GF-D8 (cell line): ENCODE measurements around the gene ZNF341.

Experiments
- DNase-seq: peaks from one replicate; lab custom pipeline; 2025; lab: John Stamatoyannopoulos, UW

Gene ZNF341

DNA sequence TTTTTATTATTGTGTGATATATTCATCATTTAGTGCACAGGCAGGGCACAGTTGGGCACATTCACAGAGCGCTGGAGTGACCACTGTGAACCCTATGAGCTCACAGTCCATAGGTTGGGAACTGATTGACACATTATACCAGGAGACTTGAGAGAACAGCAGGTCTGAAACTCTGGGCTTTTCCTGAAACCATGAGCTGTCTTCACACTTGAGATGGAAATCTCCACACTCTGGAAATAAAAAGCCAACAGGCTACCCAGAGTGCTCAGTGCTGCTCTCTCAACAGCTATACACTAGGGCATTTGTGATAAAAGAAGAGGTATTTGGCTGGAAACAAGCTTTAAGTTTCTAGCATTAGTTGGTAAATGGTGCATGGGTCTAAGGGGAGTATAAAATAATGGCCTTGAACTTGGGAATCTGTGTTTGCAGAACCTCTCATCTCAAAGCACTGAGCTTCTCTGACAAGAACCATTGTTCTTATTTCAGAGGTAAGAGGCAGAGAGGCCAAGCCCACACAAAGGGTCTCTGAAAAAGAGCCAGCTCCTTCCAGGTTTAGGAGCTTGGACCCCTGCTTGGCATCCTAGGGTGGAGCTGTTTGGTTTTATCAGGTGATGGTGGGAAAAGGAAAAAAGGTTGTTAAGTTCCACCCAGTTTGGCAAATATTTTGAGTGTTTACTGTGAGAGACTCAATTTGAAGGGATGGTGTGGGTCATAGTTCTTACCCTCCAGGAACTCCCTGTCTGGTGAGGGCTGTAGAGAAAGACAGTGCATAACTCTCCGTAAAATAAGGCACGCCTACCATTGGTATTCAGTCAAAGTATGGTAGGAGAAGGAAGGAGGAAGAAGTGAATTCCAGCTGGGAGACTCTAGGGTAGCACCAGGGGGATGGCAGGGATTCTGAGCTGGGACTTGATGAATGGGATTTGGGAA is 93.8 kb downstream of the ZNF341 start:
- no peak for DNase-seq

DNA sequence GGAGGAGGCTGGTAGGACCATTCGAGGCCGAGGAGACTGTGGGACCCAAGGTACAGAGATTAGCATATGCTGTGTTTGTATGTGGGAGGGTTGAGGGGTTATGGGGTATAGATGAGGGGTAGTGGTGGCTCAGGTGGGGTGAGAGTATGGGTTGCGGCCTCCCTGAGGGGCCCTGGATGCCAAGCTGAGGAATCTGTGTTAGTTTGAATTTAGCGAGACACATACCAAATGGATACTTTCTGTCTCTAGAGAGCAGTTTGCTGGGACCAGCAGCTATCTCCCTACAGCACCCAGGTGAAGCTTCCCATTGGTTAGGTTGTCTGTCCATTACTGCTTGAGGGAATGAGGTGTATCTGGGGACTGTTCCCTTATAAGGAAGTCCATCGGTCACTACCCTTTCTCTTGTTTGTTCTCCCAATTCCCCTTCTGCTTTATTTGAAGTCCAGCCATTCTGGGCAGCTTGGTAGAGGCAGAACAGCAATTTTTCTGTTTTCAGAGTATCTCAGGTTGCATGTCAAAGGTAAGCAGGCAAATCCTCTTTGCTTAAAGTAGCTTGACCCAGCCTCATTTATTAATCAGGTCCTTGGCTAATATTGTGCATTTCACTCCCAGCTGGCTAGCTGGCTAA is 94.6 kb downstream of the ZNF341 start:
- no peak for DNase-seq

DNA sequence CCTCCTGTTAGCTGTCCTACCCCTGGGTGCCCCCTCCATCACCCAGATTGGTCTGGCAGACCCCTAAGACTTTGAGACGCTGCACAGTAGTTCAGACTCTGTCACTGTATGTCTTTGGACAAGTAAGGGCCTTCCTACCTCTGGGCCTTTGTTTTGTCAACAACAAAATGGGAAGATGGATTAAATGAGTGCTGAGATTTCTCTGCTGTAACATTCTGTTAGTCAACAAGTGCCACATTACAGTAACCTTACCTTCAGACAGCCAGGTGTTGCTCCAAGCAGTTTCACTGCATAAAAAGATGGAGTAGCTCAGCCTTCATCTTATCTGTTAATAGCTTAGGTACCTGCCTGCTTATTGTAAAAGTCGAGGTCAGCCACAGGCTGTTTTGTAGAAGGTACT is 95.3 kb downstream of the ZNF341 start:
- DNase-seq, result no peak

DNA sequence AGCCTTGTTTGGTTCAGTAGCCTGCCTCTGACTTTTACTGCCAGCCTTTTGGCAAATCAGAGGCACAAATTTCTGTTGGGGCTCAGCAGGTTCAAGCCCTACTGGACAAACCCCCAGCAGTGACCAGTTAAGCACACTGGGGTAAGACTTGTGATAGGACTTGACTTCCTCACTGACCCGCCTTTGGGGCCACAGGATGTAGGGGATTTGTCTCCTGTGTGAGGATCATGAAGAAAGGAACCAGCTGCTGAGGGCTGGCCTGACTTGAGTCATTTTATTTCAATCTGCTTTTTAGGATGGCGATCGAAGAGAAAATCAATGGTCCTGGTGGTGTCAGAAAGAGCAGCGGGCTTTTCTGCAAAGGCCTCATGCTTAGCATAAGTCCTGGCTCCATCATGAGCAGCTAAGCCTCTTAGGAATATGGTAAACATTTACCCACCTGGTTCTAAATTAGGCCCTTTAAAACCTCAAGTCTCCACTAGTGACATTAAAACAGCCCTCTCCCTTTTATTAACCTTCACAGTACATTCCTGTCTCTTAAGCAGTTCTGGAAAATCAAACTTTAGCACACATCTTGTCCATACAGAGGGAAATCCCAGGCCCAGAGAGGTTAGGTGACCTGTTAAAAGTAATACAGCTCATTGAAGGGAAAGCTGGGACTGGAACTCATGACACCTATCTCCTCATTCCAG is 96.0 kb downstream of the ZNF341 start:
- no peak for DNase-seq

DNA sequence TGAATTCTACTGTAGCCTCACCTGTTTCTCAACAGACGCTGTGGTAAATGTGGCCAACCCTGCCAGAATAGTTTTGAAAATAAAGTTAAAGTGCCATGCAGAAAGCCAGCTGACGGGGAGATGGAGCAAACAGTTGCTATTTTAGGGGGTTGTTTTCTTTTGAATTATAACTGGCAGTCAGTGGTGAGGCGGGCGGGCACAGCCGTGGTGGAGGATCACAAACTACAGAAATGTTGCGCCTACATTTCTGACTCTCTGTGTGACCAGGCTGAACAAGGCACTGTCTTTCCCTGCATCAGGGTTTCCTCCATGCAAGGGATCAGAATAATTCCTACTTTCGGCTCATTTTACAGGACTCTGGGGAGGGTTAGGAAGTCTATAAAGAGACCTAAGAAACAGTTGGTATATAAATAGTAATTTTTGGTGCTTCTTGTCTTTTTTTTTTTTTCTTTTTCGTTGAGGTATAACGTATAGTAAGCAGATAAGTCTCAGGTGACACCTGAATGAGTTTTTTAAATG is 96.6 kb downstream of the ZNF341 start:
- DNase-seq, result no peak

DNA sequence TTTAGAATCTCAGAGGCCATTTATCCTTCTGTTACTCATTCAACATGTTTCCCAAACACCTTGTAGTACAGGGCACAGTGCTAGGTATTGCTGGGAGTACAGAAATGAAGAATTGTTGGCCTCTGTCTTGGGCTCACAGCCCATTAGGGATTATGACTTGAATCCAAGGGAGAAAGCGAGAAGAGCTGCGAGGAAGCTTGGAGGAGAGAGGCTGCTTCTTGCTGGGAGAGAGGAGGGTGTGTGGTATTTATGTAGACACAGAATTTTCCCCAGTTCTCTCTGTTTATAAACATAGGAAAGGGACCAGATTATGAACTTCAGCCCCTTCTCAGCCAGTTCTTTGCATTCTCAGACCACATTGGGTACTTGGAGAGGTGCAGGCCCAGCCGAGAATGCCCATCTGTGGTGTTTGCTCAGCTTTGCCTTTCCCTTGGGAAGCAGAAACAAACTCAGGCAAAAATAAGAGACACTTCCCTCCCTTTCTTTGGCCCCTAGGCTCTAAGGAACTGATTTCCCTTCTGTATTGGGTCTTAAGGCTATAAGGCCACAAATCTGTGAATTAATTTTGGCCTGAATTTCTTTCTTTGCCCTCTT is 97.3 kb downstream of the ZNF341 start:
- no peak for DNase-seq

DNA sequence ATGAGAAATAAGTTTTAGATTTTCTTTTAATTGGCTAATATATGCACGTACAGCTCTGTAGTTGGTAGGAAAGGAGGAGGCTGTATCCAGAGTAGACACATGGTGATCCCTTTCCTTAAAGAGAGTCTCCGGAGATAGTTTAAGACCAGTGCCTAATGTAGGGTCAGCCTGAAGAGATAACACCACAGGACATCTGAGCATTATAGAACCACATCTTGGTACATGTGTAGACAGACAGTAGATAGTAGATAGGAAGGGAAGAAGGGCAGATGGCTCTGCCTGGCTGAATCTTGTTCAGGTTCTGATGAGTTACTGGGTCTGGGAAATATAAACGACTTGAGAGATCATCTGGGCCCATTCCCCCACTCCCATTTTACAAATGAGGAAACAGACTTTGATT is 97.8 kb downstream of the ZNF341 start:
- DNase-seq, result no peak

DNA sequence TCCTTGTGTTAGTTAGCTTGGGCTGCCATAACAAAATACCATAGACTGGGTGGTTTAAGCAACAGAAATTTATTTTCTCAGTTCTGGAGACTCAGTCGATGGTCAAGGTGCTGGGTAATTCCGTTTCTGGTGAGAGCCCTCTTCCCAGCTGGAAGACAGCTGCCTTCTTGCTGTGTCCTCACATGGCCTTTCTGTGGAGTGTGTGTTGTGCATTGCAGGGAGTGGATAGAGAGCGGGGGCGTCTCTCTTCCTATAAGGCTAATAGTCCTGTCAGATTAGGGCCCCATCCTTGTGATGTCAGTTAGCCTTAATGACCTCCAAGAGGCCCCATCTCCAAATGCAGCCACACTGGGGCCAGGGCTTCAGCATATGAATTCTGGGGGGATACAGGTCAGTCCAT is 98.6 kb downstream of the ZNF341 start:
- DNase-seq, result no peak

DNA sequence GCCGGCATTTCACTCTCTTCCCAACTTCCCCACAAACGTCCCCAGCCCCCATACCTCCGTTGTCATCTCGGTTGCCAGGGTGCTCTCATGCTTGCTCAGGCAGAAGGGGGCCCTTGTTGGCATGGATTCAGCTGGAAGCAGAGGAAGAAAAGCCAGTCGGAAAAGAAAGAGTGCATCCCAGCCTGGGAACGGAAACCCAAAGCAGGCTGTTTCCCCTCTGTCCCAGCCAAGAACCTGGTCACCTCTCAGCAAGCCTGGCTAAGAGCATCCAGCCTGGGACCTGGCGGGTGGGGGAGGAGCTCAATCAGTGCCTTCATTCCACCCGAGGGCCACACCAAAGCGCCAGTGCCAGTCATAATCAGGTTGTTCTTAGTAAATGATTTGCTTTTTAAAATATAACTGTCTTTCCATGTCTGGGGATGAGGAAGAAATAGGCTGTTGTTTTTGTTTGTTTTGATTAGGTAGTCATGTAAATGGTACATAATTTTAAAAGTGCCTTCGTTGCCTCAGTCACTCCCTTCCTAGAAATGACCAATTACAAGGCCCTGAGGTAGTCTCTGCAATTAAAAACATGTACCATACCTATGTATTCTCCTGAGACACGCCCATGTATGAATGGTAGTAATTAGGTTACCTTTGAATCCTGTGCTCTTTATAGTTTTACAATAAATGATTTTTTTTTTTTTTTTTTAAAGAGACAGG is 100.5 kb downstream of the ZNF341 start:
- no peak for DNase-seq

DNA sequence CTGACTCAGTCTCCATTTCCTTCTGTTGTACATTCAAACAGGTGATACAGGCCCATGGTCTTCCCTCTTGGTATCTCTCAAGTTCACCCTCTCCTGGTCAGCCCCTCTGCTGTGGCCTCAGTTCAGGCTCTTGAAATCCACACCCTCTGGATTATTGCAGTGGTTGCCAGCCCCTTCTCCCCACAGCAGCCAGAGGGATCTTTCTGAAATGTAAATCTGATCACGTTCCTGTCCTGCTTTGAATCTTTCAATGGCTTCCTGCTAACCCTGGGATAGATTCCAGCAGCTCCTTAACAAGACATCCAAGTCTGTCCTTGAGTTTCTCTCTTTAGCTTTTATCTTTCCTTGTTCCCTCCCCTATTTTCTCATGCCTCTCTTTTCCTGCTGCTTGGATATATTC is 101.5 kb downstream of the ZNF341 start:
- no peak for DNase-seq

DNA sequence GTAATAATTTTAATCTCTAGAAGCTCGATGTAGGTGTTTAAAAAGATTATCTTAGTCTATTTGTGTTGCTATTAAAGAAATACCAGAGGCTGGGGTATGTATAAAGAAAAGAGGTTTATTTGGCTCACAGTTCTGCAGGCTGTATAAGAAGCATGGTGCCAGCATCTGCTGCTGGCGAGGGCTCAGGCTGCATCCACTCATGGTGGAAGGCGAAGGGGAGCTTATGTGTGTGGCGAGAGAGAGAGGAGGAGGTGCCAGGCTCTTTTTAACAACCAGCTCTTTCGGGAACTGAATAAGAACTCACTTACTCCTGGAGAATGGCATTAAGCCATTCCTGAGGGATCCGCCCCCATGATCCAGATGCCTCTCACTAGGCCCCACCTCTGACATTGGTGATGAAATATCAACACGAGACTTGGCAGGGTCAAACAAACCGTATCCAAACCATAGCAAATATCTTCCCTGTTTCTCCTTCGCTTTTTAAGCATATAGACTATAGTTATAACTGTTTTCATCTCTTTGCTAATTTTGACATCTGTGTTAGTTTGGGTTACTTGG is 103.9 kb downstream of the ZNF341 start:
- DNase-seq, result no peak

DNA sequence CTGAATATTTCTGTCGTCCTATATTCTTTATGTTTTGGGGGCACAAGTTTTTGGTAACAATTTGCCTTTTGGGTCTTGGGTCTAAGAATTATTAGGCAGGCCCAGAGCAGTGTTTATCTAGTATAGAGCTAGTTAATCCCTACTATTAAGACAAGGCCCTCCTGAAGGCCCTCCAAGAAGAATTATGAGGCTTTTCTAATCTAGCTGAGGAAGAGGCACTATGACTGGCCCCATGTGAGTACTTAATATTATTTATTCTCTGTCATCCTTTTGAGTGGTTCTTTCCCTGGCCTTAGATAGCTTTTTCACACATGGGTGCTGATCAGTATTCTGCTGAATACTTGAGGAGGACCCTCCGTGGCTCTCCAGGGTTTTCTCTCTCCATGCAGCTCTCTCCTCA is 104.5 kb downstream of the ZNF341 start:
- no peak for DNase-seq

DNA sequence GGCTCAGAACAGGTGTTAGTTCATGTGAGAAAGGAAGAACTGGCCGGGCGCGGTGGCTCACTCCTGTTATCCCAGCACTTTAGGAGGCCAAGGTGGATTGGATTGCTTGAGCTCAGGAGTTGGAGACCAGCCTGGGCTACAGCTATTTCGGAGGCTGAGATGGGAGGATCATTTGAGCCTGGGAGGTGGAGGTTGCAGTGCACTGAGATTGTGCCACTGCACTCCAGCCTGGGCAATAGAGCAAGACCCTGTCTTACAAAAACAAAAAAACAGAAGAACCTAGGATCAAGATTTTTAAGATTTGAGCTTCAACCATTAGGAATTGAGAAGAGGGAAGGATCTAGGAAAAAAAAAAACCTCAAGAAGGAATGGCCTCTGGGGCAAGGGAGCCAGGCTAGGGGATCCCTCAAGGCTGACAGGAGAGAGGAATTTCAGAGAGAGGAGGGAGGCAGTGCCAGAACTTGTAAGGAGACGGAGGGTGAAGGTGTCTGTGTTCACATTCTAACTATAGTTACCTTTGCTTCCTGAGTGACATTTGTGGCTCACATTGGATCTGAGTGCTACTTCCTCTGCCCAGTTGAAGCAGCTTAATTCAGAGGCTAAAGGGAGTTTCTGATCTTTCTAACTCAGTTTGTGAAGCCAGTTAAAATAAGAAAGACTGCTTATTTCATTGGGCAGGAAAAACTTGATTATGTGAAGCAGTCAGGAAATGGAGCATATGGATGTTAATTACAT is 105.5 kb downstream of the ZNF341 start:
- DNase-seq, result no peak

DNA sequence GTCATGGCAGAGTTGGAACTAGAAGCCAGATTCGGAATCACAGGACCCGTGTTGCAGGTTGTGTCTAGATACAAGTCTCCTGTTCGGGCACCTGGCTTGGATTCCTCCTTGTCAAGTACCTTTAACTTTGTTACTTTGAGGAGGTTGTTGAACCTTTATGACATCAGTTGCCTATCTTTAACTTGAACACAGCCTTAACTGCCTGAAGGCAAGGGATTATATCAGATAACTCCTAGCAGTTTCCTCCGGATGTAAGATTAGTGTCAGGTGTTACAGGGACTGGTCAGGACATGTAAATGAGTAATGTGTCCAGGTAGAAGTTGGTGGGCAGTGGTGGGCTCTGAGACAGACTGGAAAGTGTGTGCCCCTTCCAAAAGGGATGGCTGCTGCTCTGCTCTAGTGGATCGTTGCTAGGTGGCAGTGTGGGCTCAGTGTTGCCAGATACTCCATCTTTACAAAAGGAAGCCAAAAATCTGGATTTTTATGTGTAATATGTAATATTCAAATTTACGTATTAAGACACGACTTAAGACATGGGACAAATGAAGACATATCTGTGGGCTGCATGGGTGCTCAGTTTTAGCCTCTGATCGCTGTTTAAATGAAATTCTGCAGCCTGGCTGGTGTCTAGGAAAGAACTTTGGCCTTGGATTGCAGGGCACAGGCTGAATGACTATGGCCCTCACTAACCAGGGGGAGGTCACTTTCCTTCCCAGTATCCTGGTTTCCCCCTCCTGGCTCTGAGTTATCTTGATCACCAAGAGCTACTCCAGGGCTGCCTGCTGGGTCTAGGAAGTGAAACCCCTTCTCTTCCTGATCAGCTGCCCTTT is 106.5 kb downstream of the ZNF341 start:
- DNase-seq, result no peak

DNA sequence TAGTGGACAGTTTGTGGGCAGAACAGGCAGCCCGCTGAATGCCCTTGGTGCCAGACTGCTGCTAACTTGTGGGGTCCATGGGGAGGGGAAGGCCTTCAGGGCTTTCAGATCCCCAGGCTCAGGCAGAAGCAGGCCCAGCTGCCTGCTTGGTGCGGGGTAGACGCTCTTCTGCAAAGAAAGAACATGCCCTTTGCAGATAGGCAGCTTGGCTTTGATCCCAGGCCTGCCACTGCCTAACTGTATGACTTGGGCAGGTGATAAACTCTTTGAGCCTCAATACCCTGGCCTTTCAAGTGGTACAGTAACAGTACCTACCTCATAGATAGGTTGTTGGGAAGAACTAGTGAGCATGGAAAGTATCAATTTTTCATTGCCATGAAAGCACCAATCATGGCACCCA is 107.8 kb downstream of the ZNF341 start:
- no peak for DNase-seq

DNA sequence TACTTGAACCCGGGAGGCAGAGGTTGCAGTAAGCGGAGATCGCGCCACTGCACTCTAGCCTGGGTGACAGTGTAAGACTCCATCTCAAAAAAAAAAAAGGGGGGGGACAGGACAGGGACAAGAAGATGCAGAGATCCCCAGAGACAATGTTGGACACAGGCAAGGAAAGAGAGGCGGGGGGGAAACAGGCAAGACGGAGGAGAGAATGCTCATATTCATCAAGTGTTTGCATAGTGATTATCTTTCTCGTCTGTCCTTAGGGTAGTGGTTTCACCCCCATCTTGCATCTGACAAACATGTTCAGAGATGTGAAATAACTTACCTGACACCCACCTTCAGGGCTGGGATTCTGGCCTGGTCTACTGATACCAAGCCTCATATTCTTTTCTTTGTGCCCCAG is 108.4 kb downstream of the ZNF341 start:
- no peak for DNase-seq

DNA sequence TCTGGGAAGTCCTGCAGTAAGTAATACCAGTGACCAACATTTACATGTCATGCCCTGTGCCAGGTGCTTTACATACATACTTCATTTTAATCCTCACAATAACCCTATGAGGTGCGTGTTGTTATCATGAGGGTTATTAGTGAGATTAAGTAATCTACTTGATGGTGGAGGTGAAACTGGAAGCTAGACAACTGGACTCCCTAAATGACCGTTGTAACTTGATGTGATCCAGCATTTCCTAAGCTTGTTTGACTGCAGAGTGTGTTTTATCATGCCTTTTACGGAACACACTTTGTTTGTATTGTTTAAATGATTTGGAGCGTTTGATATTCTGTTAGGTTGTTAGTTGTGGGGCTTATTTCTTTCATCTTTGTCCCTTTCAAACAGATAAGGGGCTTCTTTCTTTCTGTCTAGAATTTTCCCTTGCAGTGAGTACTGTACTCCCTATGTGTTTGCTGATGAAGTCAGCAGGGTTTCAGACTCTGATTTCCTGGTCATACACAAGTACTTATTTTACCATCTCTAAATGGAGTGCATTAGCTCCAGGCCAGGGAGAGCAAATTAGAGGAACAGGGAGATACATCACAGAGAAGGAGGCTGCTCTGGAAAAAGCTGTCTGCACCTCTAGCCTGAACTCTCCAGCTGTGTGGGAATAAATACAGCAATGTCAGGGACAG is 109.1 kb downstream of the ZNF341 start:
- no peak for DNase-seq

DNA sequence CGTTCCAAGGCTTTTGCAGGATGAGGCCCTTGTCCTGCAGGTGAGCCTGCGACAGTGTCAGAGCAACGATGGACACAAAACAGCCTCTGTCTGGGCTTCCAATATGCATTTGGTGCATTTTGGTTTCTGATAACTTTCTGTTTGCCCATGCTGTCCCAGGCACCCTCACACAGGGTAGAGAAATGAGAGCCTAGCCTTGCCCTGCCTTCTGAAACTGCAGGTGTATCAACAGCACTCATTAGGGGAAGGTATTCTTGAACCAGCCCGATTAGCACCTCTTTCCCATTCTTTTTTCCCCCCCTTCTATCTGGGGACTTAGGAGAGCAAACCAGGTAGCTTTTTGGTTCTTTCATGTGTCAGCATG is 109.6 kb downstream of the ZNF341 start:
- DNase-seq, result no peak
